Measurements from ENCODE around the gene GYS2.

GYS2 gene

DNA sequence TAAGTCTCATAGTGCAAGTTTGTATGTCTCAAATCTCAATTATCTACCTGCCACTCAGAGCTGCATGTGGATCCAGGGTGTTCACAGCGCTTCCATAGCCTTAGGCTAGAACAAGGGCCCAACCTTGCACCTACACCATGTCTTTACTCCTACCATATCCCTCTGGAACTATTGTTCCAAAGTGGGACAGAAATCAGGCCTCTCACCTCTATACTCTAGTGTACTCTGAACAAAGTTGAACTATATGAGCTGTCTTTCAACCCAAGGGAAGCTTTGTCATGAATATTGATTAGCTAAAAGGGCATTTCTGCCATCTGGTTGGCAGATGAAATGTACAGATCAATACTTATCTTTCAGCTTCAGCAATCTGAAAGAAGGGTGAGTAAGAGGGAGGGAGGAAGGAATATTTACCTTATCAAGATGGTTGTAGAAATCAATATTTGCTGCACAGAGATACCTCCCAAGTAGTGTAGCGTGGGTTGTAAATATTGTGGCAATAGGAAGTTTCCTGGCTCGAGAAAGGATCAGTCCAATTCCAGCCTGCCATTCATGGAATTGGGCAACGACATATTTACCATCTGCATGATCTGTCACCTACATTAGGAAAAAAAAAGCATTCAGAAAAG is 30.8 kb downstream of the GYS2 start:
- ChIA-PET CTCF (interaction anchor here (0.6 kb wide), 1 partner anchor 91 kb away, joined by 6 read pairs; no protein-coding TSS in a partner anchor), POLR2A (ENCODE audit: low non-redundant PET) (no interaction called here)
- TF ChIP-seq, protein P1, sequence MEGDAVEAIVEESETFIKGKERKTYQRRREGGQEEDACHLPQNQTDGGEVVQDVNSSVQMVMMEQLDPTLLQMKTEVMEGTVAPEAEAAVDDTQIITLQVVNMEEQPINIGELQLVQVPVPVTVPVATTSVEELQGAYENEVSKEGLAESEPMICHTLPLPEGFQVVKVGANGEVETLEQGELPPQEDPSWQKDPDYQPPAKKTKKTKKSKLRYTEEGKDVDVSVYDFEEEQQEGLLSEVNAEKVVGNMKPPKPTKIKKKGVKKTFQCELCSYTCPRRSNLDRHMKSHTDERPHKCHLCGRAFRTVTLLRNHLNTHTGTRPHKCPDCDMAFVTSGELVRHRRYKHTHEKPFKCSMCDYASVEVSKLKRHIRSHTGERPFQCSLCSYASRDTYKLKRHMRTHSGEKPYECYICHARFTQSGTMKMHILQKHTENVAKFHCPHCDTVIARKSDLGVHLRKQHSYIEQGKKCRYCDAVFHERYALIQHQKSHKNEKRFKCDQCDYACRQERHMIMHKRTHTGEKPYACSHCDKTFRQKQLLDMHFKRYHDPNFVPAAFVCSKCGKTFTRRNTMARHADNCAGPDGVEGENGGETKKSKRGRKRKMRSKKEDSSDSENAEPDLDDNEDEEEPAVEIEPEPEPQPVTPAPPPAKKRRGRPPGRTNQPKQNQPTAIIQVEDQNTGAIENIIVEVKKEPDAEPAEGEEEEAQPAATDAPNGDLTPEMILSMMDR (conservative IDR thresholded peaks at IDR 0.05; ENCODE audit: low read depth) = no peak
- no peak for DNase-seq (ENCODE audit: low spot score)
- no peak overlapping the region for H3K27ac ChIP-seq

DNA sequence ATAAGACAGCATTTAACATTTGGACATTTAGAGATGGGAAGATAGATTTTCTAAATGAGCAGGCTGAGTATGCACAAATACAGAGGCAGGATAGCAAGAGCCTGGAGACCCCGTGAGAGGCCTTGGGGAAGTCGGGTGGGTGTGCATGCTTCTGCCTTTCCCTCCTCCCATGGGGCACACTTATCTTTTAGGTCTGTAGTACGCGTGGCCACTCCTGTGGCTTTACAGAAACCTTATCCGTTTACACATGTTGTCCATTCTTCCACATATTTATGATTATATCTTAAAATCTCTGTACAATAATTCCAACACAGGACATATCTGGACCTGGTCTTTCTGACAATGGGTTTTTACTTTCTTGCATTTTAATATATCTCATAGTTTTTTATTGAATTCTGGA is 33.6 kb downstream of the GYS2 start:
- ChIA-PET POLR2A (ENCODE audit: low non-redundant PET) (no interaction called here), CTCF (no interaction called here)
- no peak for DNase-seq (ENCODE audit: low spot score)
- no peak overlapping the region for H3K27ac ChIP-seq
- TF ChIP-seq, protein P1 (conservative IDR thresholded peaks at IDR 0.05; ENCODE audit: low read depth) = no peak

DNA sequence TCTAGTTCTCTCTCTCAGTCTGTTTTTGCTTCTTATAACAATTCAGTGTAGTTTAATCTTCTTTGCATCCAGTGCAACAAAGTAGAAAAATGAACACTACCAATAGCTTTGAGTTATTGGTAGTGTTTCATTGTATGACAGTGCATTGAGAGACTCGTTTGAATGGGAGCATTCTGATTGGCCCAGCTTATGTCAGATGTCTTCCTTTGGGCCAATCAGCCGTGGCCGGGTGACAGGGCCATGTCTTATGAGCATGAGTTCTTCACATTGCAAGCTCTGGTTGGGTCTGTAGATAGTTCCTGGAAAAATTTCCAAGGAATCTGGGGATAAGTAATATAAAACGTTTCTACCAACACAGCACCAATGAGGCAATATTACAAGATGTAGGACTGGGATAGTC is 36.5 kb downstream of the GYS2 start:
- ChIA-PET POLR2A (ENCODE audit: low non-redundant PET) (no interaction called here), CTCF (no interaction called here)
- no peak overlapping the region for H3K27ac ChIP-seq
- no peak for DNase-seq (ENCODE audit: low spot score)
- TF ChIP-seq, protein P1 (conservative IDR thresholded peaks at IDR 0.05; ENCODE audit: low read depth) = no peak

DNA sequence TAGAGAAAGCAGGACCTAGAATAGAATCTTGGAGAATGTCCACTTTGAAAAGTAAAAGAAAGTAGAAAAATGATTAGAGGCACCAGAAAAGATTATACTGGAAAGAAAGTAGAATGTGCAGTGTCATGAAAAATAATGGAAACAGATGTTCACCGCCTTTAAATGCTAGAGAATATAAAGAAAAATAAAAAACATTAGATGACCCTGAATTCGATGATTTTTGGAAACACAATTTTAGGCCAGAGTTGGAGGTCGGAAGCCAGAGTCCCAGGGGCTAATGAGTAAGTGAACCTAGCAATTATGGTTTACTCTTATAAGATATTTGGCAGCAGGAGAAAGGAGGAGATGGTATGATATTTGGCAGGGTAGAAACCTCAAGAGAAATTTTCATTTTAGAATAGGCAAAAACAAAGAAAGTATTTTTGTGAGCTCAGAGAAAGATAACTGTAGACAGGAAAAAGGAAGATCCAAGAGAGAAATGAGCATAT is 37.7 kb downstream of the GYS2 start:
- POLR2A ChIA-PET (ENCODE audit: low non-redundant PET) = no interaction called here

DNA sequence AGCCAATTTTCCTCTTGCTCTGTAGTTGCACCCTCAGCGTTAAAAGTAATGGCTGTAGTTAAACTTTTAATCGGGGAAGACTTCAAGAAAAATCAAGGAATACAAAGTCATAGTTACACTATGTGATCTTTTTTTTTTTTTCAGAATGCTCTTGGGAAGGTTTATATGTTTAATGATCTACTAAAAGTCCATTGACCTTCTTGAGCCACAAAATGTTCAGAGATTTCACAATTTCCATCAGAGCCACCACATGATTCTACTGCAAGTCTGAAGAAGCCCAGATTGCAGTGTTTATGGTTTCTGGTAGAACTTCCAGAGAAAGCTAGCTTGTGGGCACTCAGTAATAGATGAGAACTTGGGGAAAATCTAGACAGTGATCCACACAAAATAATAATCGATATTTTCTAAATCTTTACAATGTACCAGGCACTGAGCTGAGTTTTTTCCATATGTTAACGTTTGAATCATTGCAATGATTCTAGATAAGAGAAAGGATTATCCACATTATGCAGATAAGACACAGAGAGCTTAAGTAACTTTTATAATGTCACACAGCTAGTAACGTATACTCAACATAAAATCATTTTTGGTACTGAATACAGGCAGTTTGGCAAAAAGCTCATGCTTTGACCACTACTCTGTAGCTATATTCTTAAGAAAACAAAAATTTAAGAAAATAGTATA is 38.3 kb downstream of the GYS2 start:
- POLR2A ChIA-PET (ENCODE audit: low non-redundant PET) = no interaction called here
- DNase-seq (ENCODE audit: low spot score) = no peak
- TF ChIP-seq, protein P1 (conservative IDR thresholded peaks at IDR 0.05; ENCODE audit: low read depth) = no peak
- CTCF ChIA-PET = interaction anchor here (0.6 to 0.7 kb wide), 3 partner anchors 16 to 193 kb away, joined by 3 to 7 read pairs (median 3); partner anchors contain the start of gene IAPP
- no peak overlapping the region for H3K27ac ChIP-seq

More for the DNA sequence above, 37.7 kb downstream of the GYS2 start:
- no peak overlapping the region for H3K27ac ChIP-seq
- TF ChIP-seq, protein P1 (conservative IDR thresholded peaks at IDR 0.05; ENCODE audit: low read depth) = no peak
- no peak for DNase-seq (ENCODE audit: low spot score)
- CTCF ChIA-PET = interaction anchor here (0.6 to 0.7 kb wide), 4 partner anchors 15 to 522 kb away, joined by 3 to 7 read pairs (median 3); partner anchors contain the start of gene IAPP

DNA sequence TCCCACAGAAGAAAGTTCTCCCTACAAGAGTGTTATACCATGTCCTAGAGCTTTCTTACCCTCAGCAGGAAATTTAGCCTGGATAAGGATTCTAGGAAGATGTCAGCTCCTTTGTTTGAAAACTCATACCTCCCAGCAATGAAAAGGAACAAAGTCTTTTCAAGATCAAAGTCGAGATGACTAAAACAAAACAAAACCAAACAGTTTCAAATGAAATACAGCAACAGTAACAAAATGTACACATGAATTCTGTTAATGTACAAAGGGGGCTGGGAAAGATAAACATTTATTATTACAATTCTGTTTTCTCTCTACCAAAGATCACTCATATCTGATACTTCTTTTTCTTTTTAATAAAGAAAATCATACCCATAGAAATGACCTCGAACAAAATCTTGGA is 41.8 kb downstream of the GYS2 start:
- TF ChIP-seq, protein P1 (conservative IDR thresholded peaks at IDR 0.05; ENCODE audit: low read depth) = no peak
- no peak for DNase-seq (ENCODE audit: low spot score)
- no peak overlapping the region for H3K27ac ChIP-seq
- ChIA-PET POLR2A (ENCODE audit: low non-redundant PET) (no interaction called here), CTCF (no interaction called here)
